ENCODE measurements around the gene ENKUR.

DNA sequence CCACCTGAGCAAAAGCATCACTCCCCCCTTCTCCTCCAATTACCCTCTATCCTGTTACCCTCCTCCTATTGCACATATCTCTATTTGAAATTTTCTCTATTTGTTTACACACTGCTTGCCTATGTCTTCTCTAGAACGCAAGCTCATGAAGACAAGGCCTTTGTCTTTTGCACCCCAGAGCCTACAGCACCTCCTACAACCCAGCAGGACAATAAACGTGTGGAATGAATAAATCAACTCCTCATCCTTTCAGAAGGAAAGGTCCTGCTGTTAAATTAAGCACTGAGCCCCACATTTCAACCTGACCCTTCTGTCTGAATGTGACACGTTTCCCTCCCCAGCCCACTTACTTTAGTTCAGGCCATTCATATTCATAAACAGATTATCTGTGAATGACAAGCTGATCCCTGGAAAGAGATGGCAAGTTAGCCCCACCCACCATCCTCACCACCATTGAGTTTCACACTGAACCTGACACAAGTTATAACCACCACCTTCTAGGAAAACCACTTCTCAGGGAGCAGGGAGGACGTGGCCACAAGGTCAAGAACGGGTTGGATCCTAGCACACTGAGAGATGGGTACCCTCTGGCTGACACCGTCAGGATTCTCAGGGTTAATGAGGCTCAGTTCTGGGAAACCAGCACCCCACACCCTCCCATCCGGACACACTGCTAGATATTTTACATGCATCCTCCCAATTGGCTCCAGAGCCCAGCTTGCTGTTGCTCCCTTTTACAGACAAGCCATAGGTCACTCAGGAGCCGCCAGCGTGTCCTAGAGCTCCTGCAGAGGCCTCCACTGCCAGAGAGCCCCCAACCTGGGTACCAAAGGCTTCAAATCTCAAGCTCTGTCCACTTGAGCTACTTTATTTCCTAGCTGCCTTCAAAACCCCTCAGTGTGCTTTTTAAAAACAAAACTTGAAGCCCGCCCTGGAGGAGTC is 64.5 kb downstream of the ENKUR start:
- TF ChIP-seq, protein P1, sequence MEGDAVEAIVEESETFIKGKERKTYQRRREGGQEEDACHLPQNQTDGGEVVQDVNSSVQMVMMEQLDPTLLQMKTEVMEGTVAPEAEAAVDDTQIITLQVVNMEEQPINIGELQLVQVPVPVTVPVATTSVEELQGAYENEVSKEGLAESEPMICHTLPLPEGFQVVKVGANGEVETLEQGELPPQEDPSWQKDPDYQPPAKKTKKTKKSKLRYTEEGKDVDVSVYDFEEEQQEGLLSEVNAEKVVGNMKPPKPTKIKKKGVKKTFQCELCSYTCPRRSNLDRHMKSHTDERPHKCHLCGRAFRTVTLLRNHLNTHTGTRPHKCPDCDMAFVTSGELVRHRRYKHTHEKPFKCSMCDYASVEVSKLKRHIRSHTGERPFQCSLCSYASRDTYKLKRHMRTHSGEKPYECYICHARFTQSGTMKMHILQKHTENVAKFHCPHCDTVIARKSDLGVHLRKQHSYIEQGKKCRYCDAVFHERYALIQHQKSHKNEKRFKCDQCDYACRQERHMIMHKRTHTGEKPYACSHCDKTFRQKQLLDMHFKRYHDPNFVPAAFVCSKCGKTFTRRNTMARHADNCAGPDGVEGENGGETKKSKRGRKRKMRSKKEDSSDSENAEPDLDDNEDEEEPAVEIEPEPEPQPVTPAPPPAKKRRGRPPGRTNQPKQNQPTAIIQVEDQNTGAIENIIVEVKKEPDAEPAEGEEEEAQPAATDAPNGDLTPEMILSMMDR (IDR thresholded peaks at IDR 0.05), result no peak
- no peak for TF ChIP-seq POLR2A (IDR thresholded peaks at IDR 0.05)
